NCI-H345 treated with DMSO at 0.1 percent for 48 hours (cell line): ENCODE results near the gene PNMA1.

Experiments used
- DNase-seq: peaks from one replicate; lab custom pipeline; 2025; ENCODE audit not compliant: unreplicated experiment; lab: John Stamatoyannopoulos, UW

The PNMA1 gene, protein sequence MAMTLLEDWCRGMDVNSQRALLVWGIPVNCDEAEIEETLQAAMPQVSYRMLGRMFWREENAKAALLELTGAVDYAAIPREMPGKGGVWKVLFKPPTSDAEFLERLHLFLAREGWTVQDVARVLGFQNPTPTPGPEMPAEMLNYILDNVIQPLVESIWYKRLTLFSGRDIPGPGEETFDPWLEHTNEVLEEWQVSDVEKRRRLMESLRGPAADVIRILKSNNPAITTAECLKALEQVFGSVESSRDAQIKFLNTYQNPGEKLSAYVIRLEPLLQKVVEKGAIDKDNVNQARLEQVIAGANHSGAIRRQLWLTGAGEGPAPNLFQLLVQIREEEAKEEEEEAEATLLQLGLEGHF

GRCh38 chr14:73713803-73714655 lies at the start of gene PNMA1:
Gene PNMA1 (minus strand): TSS chr14:73714384. CDS start chr14:73713639, 745 bp downstream.
- peak; percentile 84 for DNase-seq

DNA sequence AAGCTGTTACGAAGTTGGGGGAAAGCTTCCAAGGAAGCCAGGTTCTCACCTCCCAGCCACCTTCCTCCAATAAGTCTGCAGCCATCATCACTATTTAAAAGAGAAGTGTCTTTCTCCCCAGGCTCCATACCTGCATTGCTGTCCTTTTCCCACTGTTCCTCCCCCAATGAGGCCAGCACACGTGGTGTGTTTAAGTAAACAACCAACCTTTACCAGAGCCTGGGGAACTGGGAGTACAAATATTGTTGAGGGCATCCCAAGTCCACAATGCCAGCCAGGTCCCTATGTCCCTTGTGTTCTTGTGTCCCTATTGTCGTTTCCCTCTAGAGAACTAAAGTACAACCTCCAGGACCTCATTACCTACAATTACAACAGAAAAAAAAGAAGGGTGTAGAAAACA lies 49.2 kb upstream of the PNMA1 start:
- no peak for DNase-seq

- DNase-seq: no peak
Measured at GRCh38 chr14:73762375-73762822, 48.2 kb upstream of the PNMA1 start.

DNA sequence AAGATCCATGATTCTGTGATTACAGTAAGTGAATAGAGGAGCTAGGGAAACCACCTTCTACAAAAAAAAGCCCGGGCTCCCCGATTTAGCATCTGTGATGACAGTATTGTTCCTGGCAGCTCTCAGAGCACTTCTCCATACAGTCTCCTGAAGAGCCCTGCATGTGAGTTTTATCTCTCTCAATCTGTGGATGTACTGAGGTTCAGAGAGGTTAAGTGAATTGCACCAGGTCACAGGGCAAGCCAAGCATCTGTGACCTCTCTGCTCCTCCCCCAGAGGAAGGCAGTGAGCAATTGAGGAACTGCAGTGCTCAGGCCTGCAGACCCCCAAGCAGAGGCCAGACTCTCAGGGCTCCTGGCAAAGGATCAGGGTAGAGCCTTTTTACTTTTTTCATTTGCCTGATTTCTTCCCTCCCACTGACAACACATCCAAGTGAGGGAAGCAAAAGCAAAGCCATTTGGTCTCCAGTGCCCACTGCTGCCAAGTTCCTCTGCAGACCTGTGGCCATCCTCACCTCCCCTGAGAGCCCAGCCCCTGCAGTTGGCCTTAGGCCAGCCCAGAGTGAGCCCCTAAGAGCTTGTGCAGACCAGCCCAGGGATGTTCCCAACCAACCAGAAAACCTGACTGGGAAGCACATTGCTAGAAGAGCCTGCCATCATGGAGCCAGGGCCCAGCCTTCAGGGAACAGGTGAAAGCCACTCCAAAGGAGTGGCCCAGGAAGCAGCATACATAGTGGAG lies 47.6 kb upstream of the PNMA1 start:
- DNase-seq: no peak

GRCh38 chr14:73760598-73761586 lies 46.7 kb upstream of the PNMA1 start:
- DNase-seq: no peak

DNA sequence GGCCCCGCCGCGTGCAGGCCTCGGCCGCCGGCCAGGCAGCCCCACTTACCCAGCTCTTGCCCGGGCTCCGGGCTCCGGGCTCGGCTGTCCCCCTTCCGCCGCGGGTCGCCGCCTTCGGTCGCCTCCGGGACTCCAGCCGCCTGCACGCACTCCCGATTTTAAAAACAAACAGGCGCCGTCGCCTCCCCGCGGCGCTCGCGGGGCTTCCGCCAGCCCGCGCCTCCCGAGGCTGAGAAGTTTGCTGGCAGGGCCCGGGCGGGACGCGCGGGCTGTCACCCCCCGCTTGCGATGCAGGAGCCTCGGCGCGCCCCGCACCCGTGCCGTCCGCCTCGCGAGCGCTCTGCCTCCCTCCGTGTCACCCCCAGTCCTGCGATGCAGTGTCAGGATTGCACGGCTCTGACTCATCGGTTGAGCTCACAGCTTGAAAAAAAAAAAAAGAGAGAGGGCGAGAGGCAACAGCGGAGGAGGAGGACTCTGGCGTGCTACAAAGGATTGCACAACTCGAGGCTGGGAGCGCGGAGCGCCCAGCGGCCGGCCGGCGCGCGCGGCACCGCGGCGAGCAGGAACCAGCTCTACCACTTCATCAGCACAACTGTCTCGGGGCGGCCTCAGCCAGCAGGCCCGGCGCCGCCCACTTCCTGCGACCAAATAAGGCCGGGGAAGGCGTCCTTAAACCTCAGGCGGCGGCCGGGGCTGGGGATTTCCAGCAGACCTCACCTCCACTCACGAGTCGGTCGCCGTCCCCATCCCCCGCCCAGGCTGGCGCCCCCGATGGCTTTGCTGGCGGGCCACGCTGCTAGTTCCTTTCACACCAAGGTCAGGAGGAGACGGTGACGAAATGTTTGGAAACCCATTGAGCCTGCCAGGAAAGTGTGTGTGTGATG lies 45.8 kb upstream of the PNMA1 start:
- peak; percentile 89 for DNase-seq

GRCh38 chr14:73759183-73759713 lies 45.1 kb upstream of the PNMA1 start:
- peak; percentile 48 for DNase-seq

GRCh38 chr14:73758392-73759182 lies 44.4 kb upstream of the PNMA1 start:
- peak; percentile 50 for DNase-seq

GRCh38 chr14:73757876-73758391 lies 43.8 kb upstream of the PNMA1 start:
- DNase-seq: no peak

DNA sequence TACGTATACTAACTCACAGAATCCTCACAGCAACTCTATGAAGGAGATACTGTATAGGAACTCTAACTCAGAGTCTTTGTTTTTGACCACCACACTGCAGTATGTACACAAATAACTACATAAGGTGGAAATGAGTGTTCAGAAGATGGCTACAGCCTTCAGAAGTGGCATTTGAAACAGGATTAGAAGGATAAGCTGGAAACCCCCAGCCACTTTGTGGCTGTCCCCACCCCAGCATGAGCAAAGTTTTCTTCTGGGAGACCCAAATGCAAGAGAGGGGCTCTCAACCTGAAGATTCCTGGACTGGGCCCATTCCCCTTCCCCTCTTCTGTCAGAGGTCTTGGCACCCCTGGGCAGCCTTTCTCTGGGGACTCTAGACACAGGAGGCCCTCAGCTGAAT lies 43.2 kb upstream of the PNMA1 start:
- no peak for DNase-seq

GRCh38 chr14:73755434-73756014 lies 41.3 kb upstream of the PNMA1 start:
- no peak for DNase-seq

DNA sequence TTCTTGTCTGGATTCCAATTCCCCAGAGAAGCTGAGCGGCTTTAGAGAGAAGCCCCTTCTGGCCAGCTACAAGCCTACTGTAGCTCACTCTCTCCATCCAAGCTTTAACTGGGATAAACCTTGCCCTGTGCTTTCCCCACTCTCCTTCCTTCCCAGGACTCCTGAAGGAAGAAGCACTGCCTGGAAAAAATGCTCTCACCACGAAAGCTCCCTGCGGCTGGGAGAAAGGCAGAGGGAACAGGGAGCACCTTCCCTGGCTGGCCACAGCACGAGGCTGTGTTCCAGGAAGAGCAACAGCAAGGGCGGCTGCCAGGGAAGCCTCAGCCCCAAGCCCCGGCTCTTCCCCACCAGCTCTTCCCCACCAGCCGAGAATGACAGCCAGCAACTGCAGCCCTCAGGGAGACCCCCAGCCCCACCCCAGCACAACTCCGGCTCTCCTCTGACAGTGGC lies 40.8 kb upstream of the PNMA1 start:
- DNase-seq: no peak

- no peak for DNase-seq
Measured at GRCh38 chr14:73753887-73754795, 40.0 kb upstream of the PNMA1 start.

DNA sequence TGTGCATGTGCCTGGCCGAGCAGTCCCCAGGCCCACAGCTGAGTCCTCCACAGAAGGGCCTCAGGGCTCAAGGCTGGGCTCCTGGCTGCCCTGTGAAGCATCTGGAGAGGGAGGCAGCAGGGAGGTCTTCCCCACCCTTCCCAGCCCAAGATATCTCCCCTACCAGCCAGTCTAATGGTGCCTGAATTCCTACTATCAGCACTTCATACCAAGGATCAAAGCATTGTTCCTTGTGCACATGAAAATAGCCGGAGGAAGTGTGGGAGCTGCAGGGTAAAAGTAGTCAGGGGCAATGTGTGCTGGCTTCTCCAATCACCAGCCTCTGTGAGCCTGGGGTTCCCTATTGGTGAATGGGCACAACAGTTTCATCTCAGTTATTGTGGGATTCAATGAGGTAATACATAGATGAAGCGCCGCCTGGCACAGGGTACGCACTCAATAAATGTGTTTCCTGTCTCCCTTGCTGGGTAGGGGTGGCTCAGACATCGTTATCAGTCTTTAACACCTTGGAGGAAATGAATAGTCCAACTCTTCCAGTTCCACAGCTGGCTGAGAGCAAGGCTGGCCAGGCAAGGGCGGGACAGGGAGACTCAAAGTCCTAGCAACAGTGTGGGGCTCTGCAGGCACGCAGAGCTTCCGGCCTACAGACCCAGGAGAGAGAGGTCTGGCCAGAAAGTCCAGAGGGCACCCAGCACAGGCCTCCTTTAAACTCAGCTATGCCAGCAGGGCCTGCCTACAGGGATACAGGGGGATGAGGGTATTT lies 39.1 kb upstream of the PNMA1 start:
- DNase-seq: no peak

GRCh38 chr14:73752297-73752992 lies 38.3 kb upstream of the PNMA1 start:
- no peak for DNase-seq
